ENCODE results near the gene CCDC88C. TPM values are rescaled to one million over a fixed set of nuclear protein-coding genes. Genes with fewer than 3 reads are reported as not detected.

The CCDC88C gene
- total and polyA plus RNA-seq, 3 donors from 2014 or later = 36.5 to 51.3 (median 47.4) TPM

GRCh38 chr14:91244501-91244901 lies 173.1 kb downstream of the CCDC88C start, which contains the start of gene GPR68:
Gene GPR68 (minus strand): TSS chr14:91244704. CDS start chr14:91235050, 9,654 bp downstream.
- no peak within 1 kb of the TSS for H3K27ac ChIP-seq
- no peak within 1 kb of the TSS for H3K4me3 ChIP-seq

GRCh38 chr14:91243074-91243471 lies 174.5 kb downstream of the CCDC88C start:
- Histone ChIP-seq H3K27me3 (no peaks in the 10 kb centered on the region), H3K27ac (no peak overlapping the region), H3K4me3 (no peak overlapping the region), H3K36me3 (ENCODE audit: low read depth, missing control alignments) (no peaks in the 10 kb centered on the region), H3K9me3 (no peaks in the 10 kb centered on the region), H3K4me1 (peaks cover 9% of the 10 kb centered on the region)
- intact Hi-C loops (cut with DNase I; ENCODE audit: low total_unique reads) = no loop called here
- no peak for DNase-seq
- 81 to 86% methylated on average over 6 of the region's 6 CpGs for WGBS, 2 donors
- TF ChIP-seq POLR2A (IDR thresholded peaks at IDR 0.05) (no peak), CTCF (IDR thresholded peaks at IDR 0.05) (no peak)

More at GRCh38 chr14:91244501-91244901, 173.1 kb downstream of the CCDC88C start, which contains the start of gene GPR68:
- H3K27me3 ChIP-seq = no peaks in the 10 kb centered on the region
- DNase-seq = peak; percentile 78
- WGBS, 2 donors = 34 to 57% methylated on average over 6 to 12 of the region's 12 CpGs
- H3K36me3 ChIP-seq (ENCODE audit: low read depth, missing control alignments) = no peaks in the 10 kb centered on the region
- peaks cover 9% of the 10 kb centered on the region for H3K4me1 ChIP-seq
- TF ChIP-seq CTCF (IDR thresholded peaks at IDR 0.05) (no peak), POLR2A (IDR thresholded peaks at IDR 0.05) (no peak)
- intact Hi-C loops (cut with DNase I; ENCODE audit: low total_unique reads) = no loop called here
- no peaks in the 10 kb centered on the region for H3K9me3 ChIP-seq

GRCh38 chr14:91242635-91243034 lies 175.0 kb downstream of the CCDC88C start:
- 91 to 95% methylated on average over 4 of the region's 4 CpGs for WGBS, 2 donors
- H3K27me3 ChIP-seq = no peaks in the 10 kb centered on the region
- no peaks in the 10 kb centered on the region for H3K36me3 ChIP-seq (ENCODE audit: low read depth, missing control alignments)
- no peaks in the 10 kb centered on the region for H3K9me3 ChIP-seq
- TF ChIP-seq CTCF (IDR thresholded peaks at IDR 0.05) (no peak), POLR2A (IDR thresholded peaks at IDR 0.05) (no peak)
- no peak overlapping the region for H3K27ac ChIP-seq
- peaks cover 9% of the 10 kb centered on the region for H3K4me1 ChIP-seq
- DNase-seq = no peak
- intact Hi-C loops (cut with DNase I; ENCODE audit: low total_unique reads) = no loop called here
- no peak overlapping the region for H3K4me3 ChIP-seq

GRCh38 chr14:91241863-91242262 lies 175.8 kb downstream of the CCDC88C start:
- DNase-seq = no peak
- Histone ChIP-seq H3K27ac (no peak overlapping the region), H3K36me3 (ENCODE audit: low read depth, missing control alignments) (no peaks in the 10 kb centered on the region), H3K9me3 (no peaks in the 10 kb centered on the region), H3K4me1 (peaks cover 9% of the 10 kb centered on the region), H3K4me3 (no peak overlapping the region), H3K27me3 (no peaks in the 10 kb centered on the region)
- TF ChIP-seq CTCF (IDR thresholded peaks at IDR 0.05) (no peak), POLR2A (IDR thresholded peaks at IDR 0.05) (no peak)
- intact Hi-C loops (cut with DNase I; ENCODE audit: low total_unique reads) = no loop called here
- WGBS, 2 donors = 80 to 85% methylated on average over 7 of the region's 7 CpGs

GRCh38 chr14:91238661-91239060 lies 179.0 kb downstream of the CCDC88C start:
- Histone ChIP-seq H3K9me3 (no peaks in the 10 kb centered on the region), H3K4me3 (no peak overlapping the region), H3K27ac (no peak overlapping the region), H3K36me3 (ENCODE audit: low read depth, missing control alignments) (no peaks in the 10 kb centered on the region), H3K4me1 (no peaks in the 10 kb centered on the region), H3K27me3 (no peaks in the 10 kb centered on the region)
- intact Hi-C loops (cut with DNase I; ENCODE audit: low total_unique reads) = no loop called here
- TF ChIP-seq POLR2A (IDR thresholded peaks at IDR 0.05) (no peak), CTCF (IDR thresholded peaks at IDR 0.05) (no peak)
- no peak for DNase-seq
- WGBS, 2 donors = 78 to 81% methylated on average over 8 of the region's 8 CpGs
